Tibial nerve (tissue), 4 donors: ENCODE data around the gene CIBAR2. TPM values are rescaled to one million over a fixed set of nuclear protein-coding genes. Genes with fewer than 3 reads are reported as not detected.

Experiments used
- DNase-seq, 2 donors: peaks; one replicate each; pipeline ENCODE4 v3.0.0-alpha.2; 2019; ENCODE audit warnings: low spot score in 2 of 2
- H3K27ac ChIP-seq, 4 donors: fragments of 200-600 bp; sonication (generic) in 3 of 4; one replicate each; pipeline ENCODE4 v1.5.1; 2017 to 2019; ENCODE audit warnings: mild to moderate bottlenecking in 1 of 4
- H3K27me3 ChIP-seq, 2 donors: fragments of 200-600 bp; sonication (generic) in 1 of 2; one replicate each; pipeline versions ENCODE4 v1.5.1 to v1.6.0; 2017 to 2019
- H3K36me3 ChIP-seq, 3 donors: fragments of 200-600 bp; sonication (generic); one replicate each; pipeline ENCODE4 v1.5.1; 2018 to 2019
- H3K4me1 ChIP-seq, 4 donors: fragments of 200-600 bp; sonication (generic) in 3 of 4; one replicate each; pipeline ENCODE4 v1.5.1; 2017 to 2019
- H3K4me3 ChIP-seq, 4 donors: fragments of 200-600 bp; sonication (generic) in 3 of 4; one replicate each; pipeline ENCODE4 v1.5.1; 2017 to 2019; ENCODE audit warnings: mild to moderate bottlenecking in 1 of 4, moderate library complexity in 1 of 4
- H3K9me3 ChIP-seq, 4 donors: fragments of 200-600 bp; sonication (generic) in 3 of 4; one replicate each; pipeline ENCODE4 v1.5.1; 2017 to 2019
- EP300 ChIP-seq, 2 donors: sonication (generic); formaldehyde crosslinking; IDR thresholded peaks; one replicate each; pipeline ENCODE4 v1.6.1; 2017; ENCODE audit warnings: antibody characterized with exemption in 2 of 2, mild to moderate bottlenecking in 1 of 2
- POLR2A ChIP-seq, 2 donors: fragments of 450-650 bp; IDR thresholded peaks; one replicate each; pipeline ENCODE4 v1.6.1; 2017; ENCODE audit warnings: antibody characterized with exemption in 2 of 2, mild to moderate bottlenecking in 2 of 2, moderate library complexity in 2 of 2
- WGBS, 2 donors: methylation state at CpG; one replicate each; pipeline ENCODE4 v1.1.5; 2018; 5-methylcytosine and 5-hydroxymethylcytosine counted together
- total RNA-seq, 4 donors: library from RNA; depleted of rRNA; stranded (reverse); fragments of >200 nt; gene quantifications; one replicate each; pipeline ENCODE4 v1.1.0, GENCODE V29; 2016
- TF ChIP-seq, protein P1 (sequence below), 5 experiments: fragments of 200-600 bp in 3 of 5; fragments of 450-650 bp in 2 of 5; sonication (generic) in 3 of 5; IDR thresholded peaks; one replicate each; pipeline ENCODE4 v1.5.1; 2016 to 2019; ENCODE audit warnings: antibody characterized with exemption in 5 of 5, mild to moderate bottlenecking in 3 of 5, moderate library complexity in 2 of 5

The CIBAR2 gene
- total RNA-seq, 4 donors from 2014 or later: not detected

DNA sequence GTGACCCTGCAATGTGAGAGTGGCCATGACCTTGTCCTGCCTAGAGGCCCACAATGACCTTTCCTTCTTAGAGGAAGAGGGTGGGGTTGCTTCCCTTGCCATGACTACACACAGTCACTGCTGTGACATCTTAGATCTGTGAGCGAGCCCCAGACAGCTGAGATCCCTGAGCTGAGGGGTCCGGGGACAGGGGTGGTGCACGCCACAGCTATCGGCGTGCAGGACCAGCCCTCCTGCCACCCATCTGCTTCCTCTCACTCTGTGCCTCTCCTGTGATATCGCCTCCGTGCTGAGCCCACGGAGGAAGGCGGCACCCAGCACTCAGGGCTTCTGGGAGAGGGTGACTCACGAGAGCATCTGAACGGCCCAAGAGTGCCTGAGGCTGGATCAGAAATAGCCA lies 49.4 kb downstream of the CIBAR2 start:
- H3K9me3 ChIP-seq: no peaks in the 10 kb centered on the region
- H3K27me3 ChIP-seq: no peaks in the 10 kb centered on the region
- no peak overlapping the region for H3K27ac ChIP-seq
- 72 to 81% methylated on average over 11 of the region's 11 CpGs for WGBS, 2 donors
- no peak for DNase-seq
- H3K4me1 ChIP-seq: peaks cover 0 to 15% (median 0%) of the 10 kb centered on the region in 4 donors
- H3K36me3 ChIP-seq: peaks cover 0 to 14% (median 0%) of the 10 kb centered on the region in 3 donors
- no peak overlapping the region for H3K4me3 ChIP-seq
- TF ChIP-seq POLR2A (IDR thresholded peaks at IDR 0.05): no peak
- TF ChIP-seq, protein P1, sequence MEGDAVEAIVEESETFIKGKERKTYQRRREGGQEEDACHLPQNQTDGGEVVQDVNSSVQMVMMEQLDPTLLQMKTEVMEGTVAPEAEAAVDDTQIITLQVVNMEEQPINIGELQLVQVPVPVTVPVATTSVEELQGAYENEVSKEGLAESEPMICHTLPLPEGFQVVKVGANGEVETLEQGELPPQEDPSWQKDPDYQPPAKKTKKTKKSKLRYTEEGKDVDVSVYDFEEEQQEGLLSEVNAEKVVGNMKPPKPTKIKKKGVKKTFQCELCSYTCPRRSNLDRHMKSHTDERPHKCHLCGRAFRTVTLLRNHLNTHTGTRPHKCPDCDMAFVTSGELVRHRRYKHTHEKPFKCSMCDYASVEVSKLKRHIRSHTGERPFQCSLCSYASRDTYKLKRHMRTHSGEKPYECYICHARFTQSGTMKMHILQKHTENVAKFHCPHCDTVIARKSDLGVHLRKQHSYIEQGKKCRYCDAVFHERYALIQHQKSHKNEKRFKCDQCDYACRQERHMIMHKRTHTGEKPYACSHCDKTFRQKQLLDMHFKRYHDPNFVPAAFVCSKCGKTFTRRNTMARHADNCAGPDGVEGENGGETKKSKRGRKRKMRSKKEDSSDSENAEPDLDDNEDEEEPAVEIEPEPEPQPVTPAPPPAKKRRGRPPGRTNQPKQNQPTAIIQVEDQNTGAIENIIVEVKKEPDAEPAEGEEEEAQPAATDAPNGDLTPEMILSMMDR (IDR thresholded peaks at IDR 0.05): no peak

DNA sequence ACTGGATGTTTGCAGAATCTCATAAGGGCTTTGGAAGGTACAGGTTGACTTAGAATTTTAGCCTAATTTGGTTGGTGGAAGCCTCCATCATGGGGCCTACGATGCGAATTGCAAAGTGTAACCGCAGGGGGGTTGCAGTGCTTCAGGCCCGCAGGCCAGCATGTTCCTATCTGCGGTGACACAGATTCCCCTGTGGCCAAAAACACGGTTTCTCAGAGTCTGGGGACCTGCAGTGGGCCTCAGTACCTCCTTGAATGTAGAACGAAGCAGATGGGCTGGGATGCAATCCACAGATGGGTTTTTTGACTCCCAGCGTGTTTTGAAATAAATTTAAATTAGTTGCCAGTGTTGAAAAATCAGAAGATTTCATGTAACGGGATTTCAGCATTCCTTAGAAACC lies 49.9 kb downstream of the CIBAR2 start:
- no peak for DNase-seq
- WGBS, 2 donors: 85 to 88% methylated on average over 9 of the region's 9 CpGs
- Histone ChIP-seq H3K27me3 (no peaks in the 10 kb centered on the region), H3K27ac (no peak overlapping the region), H3K4me3 (no peak overlapping the region), H3K9me3 (no peaks in the 10 kb centered on the region), H3K4me1 (peaks cover 0 to 15% (median 1%) of the 10 kb centered on the region in 4 donors), H3K36me3 (peaks cover 0 to 9% (median 0%) of the 10 kb centered on the region in 3 donors)
- TF ChIP-seq, protein P1 (IDR thresholded peaks at IDR 0.05): no peak
- no peak for TF ChIP-seq EP300 (IDR thresholded peaks at IDR 0.05)
- TF ChIP-seq POLR2A (IDR thresholded peaks at IDR 0.05): no peak

DNA sequence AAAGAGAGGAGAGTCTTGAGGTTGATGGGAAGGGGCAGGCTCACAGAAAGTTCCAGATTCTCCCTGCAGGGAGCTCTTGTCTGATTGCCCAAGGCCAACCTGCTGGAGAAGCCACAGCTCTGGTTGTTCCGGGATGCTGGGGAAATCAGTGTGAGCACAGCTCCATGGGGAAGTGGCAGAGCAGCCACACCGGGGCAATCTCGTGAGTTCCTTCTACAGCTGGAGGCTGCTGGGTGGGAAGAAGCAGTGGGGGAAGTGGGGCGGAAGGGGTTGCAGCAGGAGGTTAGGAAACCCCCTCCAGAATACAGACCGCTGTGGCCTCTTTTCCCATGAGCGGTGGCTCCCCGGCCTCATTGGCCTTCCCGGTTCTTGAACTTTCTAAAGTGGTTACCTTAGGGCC lies 50.7 kb downstream of the CIBAR2 start:
- Histone ChIP-seq H3K4me3 (no peak overlapping the region), H3K27ac (peak overlapping the region in 1 of 4 donors; percentile 17), H3K9me3 (no peaks in the 10 kb centered on the region), H3K27me3 (no peaks in the 10 kb centered on the region), H3K4me1 (peaks cover 0 to 20% (median 7%) of the 10 kb centered on the region in 4 donors), H3K36me3 (peaks cover 0 to under 1% (median 0%) of the 10 kb centered on the region in 3 donors)
- DNase-seq: peak in 1 of 2 donors; percentile 41
- 77 to 81% methylated on average over 8 of the region's 8 CpGs for WGBS, 2 donors
- TF ChIP-seq POLR2A (IDR thresholded peaks at IDR 0.05) (no peak), EP300 (IDR thresholded peaks at IDR 0.05) (peak; percentile 37 to 58)

DNA sequence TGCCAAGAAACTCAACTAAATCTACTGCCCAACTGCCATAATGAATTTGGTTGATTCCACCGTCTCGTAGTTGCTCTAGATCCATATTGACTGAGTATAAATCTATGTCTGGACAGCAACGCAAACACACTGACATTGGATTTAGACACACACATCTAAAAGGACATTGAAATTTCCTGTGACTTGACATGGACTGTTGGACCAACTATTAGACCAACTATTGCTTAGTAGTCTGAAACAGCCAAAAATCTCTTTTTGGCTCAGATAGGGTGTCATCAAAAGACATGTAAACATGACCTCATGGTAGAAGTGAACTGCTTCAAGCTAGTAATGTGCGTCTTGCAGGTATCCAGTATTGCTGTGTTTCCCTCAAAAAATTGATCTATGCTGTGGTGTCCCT lies 53.4 kb downstream of the CIBAR2 start:
- no peak for TF ChIP-seq POLR2A (IDR thresholded peaks at IDR 0.05)
- TF ChIP-seq, protein P1 (IDR thresholded peaks at IDR 0.05): no peak
- TF ChIP-seq EP300 (IDR thresholded peaks at IDR 0.05): no peak
- H3K4me1 ChIP-seq: peaks cover 0 to 42% (median 27%) of the 10 kb centered on the region in 4 donors

DNA sequence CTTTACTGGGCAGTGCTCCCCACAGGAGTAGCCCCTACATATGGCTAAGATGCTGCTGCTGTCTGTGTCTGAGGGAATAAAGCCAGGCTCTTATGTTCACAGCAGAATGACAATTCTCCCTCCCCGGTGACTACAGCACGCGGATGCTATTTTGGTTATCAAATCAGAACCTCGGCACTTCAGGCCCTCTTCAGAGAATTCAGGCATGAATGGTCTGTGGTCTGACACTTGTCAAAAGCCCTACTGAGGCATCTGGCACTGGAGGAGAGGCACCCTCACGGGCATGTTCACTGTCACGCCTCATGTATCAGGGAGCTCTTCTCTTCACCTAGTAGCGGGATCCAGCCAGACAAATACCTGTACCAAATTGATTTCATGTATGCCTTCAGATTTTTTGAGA lies 54.3 kb downstream of the CIBAR2 start:
- Histone ChIP-seq H3K4me3 (no peak overlapping the region), H3K27ac (no peak overlapping the region), H3K27me3 (no peaks in the 10 kb centered on the region), H3K4me1 (peaks cover 0 to 36% (median 27%) of the 10 kb centered on the region in 4 donors), H3K9me3 (no peaks in the 10 kb centered on the region), H3K36me3 (no peaks in the 10 kb centered on the region)
- no peak for TF ChIP-seq EP300 (IDR thresholded peaks at IDR 0.05)
- TF ChIP-seq, protein P1 (IDR thresholded peaks at IDR 0.05): no peak
- TF ChIP-seq POLR2A (IDR thresholded peaks at IDR 0.05): no peak
- no peak for DNase-seq
- WGBS, 2 donors: 88 to 90% methylated on average over 7 of the region's 7 CpGs

More for the DNA sequence above, 53.4 kb downstream of the CIBAR2 start:
- H3K36me3 ChIP-seq: no peaks in the 10 kb centered on the region
- DNase-seq: no peak
- H3K4me3 ChIP-seq: no peak overlapping the region
- no peaks in the 10 kb centered on the region for H3K27me3 ChIP-seq
- 92 to 94% methylated on average over 4 of the region's 4 CpGs for WGBS, 2 donors
- H3K27ac ChIP-seq: no peak overlapping the region
- H3K9me3 ChIP-seq: no peaks in the 10 kb centered on the region
